ENCODE results near the gene ETV6.

Gene ETV6

DNA sequence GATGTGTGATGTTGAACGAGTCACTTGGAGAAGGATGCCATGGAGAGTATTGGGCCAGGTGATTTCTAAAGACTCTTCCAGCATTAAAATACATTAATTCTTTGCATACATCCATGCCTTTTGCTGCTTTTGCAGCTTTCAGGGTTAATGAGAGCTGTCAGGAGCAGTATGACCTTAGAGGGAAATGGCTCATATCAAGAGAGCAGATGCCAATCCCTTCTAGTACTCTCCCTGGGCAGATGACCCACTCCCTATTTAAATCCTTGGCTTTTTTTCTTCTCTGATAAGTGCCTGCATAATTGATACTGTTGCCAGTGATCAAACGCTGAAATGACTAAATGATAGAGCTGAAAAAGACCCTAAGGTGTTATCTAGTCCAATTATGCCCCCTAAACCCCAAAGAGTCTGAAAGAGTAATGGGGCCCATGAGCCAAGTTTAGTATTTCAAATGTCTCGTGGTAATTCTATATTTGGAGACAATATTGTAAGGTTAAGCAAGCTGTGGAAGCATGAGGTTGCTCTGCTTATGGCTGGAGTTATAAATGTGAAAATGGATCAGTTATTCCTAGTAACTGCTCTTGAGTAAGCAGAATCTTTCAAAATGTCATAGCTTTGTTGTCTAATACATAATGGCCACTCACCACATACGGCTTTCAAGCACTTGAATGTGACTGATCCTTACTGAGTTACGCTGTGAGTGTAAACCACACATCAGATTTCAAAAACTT, 137.3 kb downstream of the ETV6 start:
- DNase-seq = no peak

DNA sequence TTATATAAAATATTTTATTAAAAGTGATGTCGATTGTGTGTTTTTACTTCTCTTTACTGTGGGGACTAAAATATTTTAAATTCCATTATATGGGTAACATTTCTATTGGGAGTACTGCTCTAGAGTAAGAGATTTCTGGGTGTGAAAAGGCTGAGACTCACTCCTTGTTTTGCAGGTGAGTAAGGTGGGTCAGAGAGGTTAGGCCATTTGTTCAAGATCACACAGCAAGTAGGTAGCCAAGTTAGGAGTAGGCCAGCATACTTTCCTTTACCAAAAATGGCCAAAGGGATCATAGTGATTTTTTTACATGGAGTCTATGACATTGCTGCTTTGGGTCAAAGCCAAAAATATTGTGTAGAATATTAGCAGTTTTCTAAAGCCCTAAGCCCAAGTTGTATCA, 138.0 kb downstream of the ETV6 start:
- no peak for DNase-seq

DNA sequence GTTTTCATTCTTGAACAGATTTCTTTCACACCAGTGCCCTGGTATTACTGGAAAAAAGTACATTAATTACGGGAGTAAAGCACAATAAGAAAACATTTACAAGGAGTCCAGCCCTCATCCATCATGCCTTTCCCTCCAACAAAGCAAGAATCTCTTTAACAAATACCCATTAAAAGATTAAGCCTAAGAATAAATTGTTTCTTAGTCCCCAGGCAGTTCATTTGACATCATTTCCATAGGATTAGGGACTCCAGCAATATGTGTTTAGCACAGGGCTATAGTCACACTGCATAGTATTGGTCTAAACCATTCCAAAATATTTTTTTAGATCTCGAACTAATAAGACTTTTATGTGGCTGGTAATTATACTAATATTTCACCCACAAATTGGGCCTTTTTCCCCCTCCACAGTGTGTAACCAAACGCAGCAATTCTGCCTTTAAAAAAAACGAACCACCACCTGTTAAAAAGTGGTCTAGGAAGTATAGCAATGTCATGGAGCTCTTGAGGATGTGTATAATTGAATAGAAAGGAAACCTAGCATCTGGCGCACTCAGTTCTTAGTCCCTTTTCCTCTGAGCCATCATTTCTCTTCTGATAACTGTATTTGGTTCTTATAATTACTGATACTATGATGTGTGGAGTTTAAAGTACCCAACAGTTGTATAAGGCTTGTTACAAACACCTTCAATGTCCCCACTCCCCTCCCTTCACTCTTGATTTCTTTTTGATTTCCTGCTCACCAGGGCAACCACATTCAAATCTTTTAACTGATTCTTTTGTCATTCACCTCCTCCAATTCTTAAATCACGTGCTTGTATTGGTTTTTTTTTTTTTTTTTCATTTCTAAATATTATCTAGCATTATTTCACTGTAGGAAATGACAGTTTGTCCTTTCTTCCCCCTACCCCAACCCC, 138.7 kb downstream of the ETV6 start:
- no peak for DNase-seq

DNA sequence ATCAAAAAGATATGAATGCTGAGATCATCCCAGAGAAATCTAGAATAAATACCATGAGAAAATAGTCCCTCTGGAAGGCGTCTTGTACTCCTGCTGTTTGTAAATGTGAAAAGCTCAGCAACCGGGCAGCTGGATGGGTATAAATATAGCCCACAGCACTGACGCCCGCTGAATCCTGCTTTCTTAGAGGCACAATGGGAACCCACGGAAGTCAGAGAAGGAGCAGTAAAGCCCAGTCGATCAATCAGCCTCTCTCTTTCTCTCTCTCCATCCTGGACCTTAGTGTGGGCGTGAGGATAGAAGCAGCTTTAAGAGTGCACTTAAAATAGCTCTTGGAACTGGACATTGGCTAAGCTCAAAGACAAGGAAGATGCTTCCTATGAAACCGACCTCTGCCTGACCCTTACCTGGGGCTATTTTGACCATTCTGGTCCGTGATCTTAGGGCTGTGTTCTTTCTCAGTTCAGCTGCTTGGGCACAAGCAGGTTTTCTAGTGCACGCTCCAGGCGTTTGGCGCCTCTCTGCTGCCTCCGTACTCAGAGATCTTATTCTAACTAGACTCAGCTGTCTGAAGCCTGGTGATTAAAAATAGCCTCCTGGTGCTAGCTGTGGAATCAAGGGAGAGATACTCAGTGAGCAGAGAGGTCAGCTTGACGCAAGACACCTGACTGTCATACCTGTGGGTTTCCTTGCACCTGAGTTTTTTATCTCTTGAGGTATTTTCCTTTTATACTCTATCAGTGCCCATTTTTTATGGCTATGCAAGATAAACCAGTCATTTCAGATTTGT, 144.6 kb downstream of the ETV6 start:
- no peak for DNase-seq

DNA sequence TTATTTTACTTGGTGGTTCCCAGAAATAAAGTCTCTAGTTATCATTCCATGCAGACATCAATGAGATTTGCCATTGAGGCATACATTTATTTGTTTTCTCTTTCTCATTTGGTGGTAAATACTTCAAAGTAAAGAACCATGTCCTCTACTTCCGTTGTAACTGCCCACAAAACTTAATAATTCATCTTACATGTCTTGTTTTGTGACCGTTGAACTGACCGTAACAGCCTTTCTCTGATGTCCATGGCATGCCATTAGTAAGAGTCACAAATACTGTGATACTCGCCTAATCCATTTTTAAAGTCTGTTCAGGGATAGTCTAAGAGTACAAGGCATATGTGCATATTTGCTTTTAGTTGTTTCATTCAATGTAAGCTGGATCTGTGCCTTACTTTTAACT, 145.3 kb downstream of the ETV6 start:
- no peak for DNase-seq

DNA sequence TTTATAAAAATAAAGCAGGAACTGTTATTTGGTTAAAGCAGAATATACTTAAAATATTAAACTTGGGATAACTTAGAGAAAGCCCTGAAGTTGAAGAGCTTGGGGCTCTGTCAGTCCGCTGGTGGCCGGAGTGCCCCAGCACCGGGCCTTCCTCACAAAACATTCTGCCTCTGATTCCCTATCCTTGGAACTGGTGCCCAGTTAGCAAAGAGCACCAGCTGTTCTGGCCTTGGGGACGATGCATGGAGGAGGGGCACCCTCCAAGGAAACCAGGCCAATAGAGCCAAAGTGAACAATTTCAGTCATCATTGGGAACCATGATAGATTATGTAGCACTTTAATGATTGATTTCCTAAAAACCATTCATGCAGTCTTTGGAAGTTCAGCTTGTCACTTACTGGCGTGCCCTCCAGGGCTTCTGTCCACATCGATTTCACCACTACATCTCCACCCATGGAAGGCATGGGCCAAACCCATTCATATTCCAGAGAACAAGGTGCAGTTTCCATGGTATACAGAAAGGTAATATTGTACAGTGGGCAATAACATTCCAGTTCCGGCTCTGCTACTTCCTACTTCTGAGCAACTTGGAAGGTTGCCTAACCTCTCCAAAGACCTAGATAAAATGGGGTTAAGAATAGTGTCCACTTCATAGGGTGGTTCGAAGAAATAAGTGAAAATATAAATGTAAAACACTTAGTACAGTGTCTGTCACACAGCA, 145.9 kb downstream of the ETV6 start:
- DNase-seq = no peak

DNA sequence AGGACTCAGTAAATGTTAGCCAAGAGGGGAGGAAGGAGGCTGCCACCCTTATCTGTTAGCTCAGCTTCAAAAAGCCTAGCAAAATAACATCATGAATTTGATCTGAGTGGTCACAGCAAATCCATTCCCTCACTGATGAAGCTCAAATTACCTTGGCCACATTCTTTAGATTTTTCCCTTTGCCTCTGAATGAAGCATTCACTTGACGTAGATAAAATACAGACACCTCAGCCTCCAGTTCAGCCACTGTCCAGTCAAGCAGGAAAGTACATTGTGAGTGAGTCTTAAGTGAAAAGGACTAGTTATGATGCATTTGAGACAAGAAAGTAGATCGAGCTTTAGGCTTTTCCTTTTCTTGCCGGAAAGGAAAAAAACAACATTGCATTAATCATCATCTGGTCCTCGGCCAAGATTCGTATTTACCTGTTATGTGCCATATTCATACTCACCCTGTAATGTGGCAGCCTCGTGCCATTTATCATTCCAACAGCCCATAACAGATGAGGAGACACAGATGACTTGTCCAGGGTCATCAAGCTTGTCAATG, 146.5 kb downstream of the ETV6 start:
- DNase-seq = no peak

DNA sequence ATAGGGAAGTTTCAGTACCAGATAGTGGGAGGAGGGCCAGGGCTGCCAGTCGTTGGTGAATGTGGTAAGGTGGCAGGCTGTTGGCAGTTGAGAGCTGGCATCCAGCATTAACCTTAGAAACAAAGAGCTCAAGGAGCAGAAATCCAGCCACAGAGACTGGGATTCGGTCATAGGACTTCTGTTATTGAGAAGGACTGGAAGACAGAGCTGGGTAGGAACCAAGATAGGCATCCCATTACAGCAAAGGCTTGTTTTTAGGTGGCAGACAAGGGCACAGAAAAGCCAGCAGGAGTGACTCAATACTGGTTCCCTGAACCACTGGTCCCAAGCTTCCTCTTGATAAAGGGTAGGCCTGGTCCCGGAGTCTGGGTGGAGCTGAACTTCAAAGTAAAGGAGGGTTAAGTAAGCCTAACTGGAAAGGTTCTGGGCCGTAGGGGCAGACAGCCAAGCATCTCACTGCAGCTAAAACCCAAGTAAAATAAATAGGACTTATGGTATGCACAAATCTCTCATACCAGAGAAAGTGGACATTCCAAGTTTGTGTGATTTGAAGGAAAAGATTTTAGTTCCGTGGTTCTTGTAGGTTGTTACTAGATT, 147.9 kb downstream of the ETV6 start:
- no peak for DNase-seq

DNA sequence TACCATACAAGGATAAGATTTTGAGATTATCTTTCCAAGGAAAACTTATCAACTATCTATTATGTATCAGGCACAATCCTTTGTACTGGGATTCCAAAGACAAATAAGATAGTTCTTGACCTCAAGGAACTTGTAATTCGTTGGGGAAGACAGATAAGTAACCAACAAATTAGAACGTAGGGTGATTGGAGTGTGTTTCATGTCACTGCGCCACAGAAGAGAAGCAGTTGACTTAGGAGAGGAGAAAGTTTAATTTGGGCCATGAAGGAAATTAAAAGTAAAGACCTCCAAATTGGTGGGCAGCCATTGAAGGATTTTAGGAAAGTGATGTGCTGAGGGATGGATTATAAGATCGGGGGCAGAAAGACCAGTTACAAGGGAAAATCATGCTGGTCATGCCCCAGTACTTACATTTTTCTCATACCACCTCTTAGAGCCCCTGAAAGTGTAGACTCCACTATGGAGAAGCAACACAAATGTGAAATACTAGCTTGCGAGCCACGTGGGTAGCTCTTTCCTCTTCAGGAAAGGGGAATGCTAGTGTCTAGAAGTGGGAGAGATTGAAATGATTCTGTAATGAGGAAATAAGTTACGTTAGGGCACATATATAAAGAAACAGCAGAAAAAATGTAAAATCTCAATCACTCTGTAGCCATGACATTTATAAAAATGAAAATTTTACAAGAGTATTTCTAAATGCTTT, 148.7 kb downstream of the ETV6 start:
- no peak for DNase-seq

DNA sequence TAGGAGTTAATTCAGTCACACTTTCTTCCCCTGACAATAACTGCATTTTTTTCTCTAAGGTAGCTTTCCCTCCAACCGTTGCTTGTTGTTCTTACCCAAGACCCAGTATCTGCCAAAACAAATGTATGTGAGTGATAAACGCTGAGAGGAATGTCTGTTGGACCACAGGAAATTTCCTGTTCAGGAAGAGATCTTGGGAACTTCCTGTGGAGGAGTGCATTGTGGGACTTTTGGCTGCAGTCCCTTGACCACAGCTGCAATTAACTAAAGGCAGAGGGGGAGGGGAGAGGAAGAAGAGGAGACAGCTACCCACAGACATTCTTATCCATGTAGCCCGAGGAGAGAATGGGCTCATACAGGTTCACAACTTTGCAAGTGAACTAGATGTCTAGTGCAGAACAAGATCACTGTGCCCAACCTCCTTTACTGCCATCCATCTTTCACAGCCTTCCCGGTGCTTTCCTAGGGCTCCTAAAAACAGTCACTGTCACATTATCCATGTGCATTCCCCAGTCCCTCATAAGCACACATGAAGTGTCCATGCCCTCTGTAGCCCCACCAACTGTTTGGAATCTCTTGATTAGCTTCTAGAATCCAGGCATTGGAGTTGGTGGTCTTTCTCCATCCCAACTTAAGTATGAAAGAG, 149.5 kb downstream of the ETV6 start:
- DNase-seq = no peak

DNA sequence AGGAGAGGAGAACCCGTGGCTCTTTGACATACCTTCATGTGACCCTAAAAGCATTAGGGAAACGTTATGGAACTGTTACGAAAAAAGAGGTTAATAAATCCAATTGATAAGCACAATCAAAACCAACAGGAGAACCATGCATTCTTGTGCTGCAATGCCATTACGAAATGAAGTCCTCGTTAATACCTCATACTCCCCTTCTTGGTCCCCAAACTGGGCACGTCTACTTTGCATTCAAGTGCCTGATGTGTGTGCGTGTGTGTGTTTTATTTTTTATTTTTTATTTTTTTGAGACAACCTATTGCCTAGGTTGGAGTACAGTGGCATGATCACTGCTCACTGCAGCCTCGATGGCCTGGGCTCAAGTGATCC, 150.0 kb downstream of the ETV6 start:
- DNase-seq = no peak

DNA sequence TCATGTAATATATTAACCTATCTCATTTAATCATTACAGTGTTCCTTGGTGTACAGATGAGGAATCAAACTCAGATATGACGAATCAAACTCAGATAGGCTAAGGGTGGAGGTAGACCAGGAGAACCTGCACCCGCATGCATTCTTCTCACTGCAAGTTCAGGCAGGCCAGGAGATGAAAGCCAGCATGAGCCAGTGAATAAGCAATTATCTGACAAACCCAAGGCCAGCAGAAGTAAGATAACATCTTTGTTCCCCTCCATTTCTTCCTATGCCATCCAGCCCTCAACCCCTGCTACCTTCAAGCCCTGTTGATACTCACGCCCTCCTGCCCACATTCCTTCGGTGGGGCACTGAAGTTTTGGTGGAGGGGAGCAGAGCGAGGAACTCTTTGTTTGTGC, 152.2 kb downstream of the ETV6 start:
- DNase-seq = no peak

DNA sequence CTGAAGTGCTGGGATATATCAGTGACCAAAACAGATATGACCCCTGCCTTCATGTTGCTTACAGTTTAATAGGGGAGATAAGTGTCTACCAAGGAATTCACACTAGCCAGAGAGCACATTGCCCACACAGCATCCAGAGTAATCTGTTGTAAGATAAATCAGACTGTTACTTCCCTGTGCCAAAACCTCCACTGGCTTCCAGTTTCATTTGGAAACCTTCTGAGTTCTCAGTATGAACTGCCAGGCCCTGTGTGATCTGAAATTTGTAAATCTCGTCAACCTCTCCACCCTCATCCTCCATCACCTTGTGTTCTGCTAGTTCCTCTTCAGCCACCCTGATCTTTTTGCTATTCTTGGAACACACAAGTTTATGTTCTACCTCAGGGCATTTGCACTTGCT, 154.7 kb downstream of the ETV6 start:
- no peak for DNase-seq

DNA sequence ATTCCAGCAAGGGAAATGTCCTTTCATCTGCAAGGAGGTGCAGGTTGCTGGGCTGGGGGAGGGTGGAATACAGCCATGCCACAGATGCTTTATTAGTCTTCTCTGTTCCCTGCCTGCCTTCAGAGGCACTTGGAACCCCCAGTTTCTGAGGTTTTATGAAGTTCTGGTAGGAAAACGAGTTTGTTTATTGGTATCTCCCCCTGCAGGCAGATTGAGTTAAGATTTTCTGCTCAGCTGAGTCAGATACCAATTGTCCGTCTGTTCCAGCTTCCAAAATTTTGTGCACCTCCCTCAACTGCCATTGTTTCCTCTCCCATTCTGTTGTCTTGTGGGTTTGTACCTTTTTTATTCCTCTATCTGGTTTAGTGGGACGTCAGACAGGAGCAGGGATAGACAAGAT, 155.6 kb downstream of the ETV6 start:
- DNase-seq = no peak

DNA sequence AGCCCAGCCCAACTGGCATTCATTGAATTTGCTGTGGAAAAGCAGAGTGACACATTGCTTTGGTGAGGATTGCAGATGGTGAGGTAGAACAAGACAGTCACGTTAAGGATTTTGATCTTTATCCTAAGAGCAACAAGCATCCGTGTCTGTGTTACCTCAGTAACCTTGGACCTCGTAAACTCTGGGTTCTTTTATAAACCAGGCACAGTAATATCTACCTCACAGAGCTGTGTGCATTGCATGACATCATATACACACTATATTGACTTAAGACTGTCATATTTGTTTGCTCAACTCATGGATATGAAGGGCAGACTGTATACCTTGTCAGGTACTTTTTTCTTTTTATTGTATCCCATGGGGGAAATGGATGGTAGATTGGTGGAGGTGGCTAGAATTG, 156.2 kb downstream of the ETV6 start:
- no peak for DNase-seq

DNA sequence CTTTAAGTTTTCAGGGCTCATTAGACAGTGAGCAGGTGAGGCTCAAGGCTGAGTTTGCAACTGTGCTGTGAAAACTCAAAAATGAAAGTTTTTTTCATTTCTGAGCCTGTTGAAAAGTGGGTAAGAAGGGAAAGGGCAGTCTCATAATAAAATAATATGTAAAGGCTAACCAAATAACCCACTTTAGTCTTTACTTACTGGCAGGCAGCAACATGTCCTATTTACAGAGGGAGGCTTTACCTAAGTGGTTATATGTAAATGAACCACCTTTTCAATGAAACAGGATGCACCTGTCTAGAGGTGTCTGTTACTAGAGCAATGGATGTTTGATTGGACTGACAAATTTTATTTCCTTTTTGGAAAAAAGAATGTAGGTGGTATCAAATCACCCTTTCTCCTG, 158.0 kb downstream of the ETV6 start:
- DNase-seq = no peak

DNA sequence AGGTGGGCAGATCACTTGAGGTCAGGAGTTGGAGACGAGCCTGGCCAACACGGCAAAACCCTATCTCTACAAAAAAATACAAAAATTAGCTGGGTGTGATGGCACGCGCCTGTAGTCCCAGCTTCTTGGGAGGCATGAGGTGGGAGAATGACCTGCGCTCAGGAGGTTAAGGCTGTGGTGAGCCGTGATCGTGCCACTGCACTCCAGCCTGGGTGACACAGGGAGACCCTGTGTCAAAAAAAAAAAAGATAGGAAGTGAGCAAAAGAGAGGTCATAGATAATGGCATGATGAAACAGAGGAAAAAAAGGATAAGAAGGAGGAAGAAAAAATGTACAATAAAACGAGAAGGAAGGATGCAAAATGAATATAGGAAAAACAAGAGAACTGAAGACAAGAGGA, 159.5 kb downstream of the ETV6 start:
- DNase-seq = no peak

DNA sequence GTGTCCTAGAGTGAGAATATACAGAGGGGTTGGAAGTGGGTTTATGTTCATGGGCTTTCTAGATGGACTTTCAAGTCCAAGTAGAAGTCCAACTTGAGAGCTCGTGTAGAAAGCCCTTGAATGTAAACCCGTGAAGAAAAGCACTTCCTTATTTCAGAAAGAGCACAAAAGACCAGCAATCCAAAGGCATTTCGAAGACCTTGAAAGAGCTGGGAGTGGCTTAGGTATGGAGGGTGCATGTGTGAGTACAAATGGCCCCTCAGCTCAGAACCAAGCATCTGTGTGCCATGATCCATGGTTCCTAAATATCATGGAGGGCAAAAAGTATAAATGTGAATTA, 160.7 kb downstream of the ETV6 start:
- DNase-seq = no peak

DNA sequence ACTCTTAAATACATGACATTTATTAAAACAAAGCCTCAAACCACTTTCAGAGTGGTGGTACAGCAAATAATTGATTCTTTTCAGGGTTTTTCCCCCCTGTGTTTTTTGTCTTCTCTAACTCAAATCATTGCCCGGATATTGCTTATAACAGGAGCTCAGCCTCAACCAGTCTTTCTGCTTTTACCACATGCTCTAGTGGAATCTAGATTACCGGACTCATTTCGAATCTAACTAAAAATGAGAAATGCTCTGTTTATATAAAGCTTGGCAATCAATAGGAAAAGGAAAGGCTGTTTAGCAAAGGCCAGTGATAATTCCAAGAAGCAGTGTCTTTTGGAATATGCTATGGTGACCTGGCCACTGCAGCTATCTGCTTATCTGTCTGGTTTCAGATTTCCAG, 161.5 kb downstream of the ETV6 start:
- no peak for DNase-seq

DNA sequence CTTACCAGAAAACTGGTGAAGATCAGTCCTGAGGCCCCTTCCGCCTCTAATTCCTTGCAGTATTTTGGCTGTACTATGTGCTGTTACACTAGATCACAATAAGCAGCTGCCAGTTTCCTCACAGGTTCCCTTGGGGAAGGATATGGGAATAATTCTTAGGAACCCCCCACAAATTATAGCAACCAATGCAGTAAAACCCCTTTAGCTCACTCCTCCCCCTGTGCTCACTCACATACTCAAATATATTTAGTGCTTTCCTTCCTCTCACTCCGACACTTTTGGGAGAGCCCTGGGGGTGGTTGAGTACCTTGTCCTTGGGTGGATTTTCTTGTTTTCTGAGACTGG, 162.7 kb downstream of the ETV6 start:
- DNase-seq = no peak
